ENCODE results near the gene STX10.
A peak's percentile ranks its signal among the peaks of the same experiment; 100 is the strongest.

DNA sequence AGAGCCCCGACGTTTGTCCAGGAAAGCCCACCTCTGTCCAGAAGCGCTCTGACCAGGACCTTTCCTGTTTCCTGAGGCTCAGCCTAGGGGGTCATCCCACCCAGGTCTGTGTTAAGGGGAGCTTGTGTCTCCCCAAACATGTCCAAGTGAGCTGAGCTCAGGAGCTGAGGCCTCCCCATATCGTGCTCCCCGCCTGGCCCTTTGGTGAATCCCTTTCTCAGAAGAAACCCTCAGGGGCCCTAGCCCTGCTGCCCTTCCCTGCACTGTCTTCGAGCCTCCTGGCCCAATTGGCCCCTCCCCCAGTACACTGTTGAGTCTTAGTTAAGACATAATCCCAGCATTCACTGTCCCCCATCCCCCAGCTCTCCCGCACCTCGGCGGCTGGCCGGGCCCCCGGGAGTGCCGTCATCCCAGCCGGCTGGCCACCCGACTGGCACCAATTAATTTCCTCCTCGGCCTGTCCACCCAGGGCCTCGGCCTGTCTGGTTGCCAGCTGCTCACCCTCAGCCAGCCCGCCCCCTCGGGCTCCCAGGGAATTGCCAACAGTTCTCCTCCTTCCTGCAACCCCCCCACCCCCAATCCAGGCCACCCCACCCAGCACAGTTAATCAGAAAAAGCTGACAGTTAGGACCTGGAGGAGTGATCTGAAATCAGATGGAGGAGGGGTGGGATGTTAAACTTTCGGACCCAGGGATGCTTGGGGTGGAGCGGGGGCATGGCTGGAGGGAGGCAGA is 13.6 kb upstream of the STX10 start:
- TF ChIP-seq CTCF (IDR thresholded peaks at IDR 0.05): no peak
- TF ChIP-seq POLR2AphosphoS5 (IDR thresholded peaks at IDR 0.05): peak; percentile 55 to 70
- no peak for TF ChIP-seq EP300 (IDR thresholded peaks at IDR 0.05)

All from esophagus muscularis mucosa (tissue), 4 donors.